HG03378 (cell line): Measurements from ENCODE around the gene COP1.

Experiments used
- ATAC-seq: cut with Tn5 transposase; IDR thresholded peaks from one replicate; pipeline ENCODE4 v1.9.1; 2021; ENCODE audit warnings: mild to moderate bottlenecking, moderate library complexity; ENCODE audit not compliant: unreplicated experiment

Gene COP1

GRCh38 chr1:175978476-175978875, 228.6 kb downstream of the COP1 start:
- ATAC-seq = no peak

DNA sequence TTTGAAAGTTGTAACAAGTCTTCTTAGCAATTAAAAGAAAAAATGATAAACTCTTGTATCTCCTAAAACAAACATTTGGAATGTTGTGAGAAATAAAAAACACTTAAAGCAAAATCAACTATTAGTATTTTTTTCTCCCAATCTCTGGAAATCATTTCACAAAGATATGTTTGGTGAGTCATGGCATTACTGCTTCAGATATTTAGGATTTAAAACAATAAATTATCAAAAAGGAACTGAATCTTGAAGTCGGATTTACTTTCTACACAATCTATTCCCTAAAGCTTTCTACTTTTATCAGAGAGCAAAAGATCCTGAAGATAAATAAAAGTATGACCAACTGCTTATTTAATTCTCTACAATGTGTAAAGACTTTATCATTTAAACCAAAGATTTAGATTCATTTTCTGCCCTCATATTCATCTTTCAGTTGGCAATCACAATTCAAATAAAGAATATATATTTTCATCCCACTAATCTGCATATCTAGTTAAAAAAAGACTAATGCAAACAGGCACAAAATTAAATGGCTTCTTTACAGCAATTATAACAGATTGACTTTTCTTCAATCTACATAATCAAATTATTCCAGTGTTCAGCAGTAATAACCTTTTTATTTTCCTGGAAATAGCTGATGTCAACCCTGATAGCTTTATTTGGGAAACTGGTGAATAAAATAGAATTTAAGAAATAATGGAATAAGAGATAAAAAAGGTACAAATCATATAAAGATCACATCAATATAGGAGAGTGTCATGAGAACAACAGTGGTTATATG, 230.0 kb downstream of the COP1 start:
- no peak for ATAC-seq

GRCh38 chr1:175969231-175969630, 237.9 kb downstream of the COP1 start:
- no peak for ATAC-seq

GRCh38 chr1:175968486-175969172, 238.5 kb downstream of the COP1 start:
- no peak for ATAC-seq

DNA sequence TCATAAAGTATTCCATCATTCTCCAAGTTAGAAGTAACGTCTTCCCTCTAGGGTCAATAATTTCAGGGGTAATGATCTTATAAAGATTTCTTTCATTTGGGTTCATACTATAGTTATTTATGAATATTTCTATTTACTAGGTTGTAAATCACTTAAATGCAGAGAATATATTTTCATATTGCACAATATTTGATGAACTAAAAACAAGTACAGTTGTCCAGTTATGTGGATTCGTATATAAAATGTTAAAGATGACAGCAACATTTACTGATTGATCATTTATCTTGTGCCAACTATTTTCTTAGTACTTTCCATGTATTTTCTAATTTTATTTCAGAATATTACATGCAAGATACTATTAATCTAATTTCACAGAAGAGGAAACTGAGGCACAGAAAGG, 243.3 kb downstream of the COP1 start:
- no peak for ATAC-seq

- no peak for ATAC-seq
These were observed 246.9 kb downstream of the COP1 start for GRCh38 chr1:175960169-175960568.

GRCh38 chr1:175951627-175952026, 255.5 kb downstream of the COP1 start:
- ATAC-seq = no peak

GRCh38 chr1:175947771-175948170, 259.3 kb downstream of the COP1 start:
- no peak for ATAC-seq

- ATAC-seq = no peak
These were observed 262.5 kb downstream of the COP1 start for GRCh38 chr1:175944591-175944990.

DNA sequence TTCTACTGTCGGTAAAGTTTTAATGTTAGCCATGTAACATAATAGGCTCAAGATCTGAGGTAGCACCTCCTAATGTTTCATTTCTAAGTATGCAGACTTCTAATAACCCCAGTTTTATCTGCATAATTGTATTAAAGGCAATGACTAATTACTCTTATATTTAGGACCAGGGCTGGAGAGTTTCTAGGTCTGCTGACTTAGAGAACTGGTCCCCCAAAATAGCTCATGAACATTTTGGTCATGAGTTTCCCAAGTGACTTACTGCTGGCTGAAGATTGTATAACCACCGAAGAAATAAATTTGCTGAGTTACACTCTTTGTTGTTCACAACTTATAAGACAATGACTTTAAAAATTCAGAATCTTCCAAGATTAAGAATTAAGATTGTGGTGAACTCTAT, 265.9 kb downstream of the COP1 start:
- ATAC-seq = no peak

DNA sequence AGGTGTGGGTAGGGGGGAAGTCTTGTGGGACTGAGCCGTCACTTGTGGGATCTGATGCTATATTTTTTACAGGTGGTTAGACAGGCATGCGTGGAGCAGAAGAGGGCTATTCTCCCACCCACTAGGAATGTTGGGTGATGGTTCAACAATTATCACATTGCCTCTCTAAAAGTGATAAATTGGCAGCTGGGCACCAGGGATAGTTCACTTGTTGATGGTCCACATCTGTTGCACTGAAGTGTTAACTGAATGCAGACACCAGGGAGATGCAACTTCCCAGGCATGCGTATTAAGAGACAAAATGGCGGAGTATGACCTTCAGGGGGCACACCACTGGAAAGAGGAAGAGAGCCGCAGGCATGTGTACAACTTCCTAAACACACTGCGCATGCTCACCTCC, 270.4 kb downstream of the COP1 start:
- no peak for ATAC-seq

DNA sequence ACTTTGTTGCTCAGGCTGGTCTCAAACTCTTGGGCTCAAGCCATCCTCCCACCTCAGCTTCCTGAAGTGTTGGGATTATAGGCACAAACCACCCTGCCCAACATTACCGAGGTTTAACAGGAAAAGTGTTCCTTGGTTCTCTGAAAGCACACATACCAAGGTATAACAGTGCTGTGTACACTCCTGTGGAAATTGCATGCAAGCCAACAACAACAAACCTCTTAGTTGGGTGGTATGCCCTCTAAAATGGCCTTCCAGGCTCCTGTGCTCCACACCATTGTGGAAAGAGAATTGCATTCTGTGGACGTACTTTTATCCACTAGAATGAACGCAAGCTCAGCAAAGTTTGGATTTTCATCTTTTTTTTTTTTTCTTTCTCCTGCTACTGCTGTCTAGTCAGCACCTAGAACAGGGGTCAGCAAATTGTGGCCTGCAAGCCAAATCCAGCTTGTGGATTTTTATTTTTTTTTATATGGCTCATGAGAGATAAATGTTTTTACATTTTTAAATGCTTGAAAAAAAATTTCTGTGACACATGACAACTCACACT, 271.4 kb downstream of the COP1 start:
- no peak for ATAC-seq

DNA sequence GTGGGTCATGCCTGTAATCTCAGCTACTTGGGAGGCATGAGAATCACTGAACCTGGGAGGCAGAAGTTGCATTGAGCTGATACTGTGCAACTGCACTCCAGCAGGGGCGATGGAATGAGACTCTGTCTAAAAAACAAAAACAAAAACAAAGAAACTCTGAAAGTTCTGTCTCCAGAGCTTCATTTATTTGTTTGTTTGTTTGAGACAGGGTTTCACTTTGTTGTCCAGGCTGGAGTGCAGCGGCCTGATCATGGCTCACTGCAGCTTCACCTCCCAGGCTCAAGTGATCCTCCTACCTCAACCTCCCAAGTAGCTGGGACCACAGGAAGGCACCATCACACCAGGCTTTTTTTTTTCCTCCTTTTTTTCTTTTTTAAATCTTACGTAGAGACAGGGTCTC, 271.9 kb downstream of the COP1 start:
- no peak for ATAC-seq

DNA sequence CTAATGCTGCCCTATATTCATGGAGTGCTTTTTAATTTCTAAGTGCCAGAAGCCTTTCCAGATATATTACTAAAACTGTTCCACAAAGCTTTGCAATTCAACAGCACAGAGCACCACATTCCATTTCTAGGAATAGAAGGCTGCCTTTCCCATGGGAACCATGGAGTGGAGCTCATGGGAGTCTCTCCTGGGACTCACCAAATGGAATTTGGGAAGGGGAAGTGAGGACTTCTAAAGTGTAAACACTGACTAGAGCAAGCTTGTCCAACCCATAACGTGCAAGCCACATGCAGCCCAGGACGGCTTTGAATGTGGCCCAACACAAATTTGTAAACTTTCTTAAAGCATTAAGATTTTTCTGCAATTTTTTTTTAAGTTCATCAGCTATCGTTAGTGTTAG, 273.3 kb downstream of the COP1 start:
- no peak for ATAC-seq

DNA sequence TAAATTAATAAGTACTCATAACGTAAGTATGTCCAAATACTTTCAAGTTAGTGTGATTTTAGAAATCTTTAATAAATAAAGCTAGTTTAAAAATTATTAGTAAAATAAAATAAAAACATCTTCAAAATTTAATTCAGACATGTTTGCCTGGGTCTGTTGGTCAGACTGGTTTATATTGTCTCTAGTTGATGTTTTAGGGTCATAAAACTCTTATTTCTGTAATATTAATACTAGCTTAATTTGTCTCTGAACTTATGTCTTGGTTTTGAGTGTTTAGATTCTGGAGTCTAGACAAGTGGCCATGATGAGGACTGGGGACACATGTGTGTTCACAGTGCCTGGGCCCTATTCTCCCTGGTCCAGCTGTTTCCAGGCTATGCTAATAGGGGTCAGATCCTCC, 279.1 kb downstream of the COP1 start:
- no peak for ATAC-seq

GRCh38 chr1:175922254-175922881, 284.7 kb downstream of the COP1 start:
- ATAC-seq = no peak

DNA sequence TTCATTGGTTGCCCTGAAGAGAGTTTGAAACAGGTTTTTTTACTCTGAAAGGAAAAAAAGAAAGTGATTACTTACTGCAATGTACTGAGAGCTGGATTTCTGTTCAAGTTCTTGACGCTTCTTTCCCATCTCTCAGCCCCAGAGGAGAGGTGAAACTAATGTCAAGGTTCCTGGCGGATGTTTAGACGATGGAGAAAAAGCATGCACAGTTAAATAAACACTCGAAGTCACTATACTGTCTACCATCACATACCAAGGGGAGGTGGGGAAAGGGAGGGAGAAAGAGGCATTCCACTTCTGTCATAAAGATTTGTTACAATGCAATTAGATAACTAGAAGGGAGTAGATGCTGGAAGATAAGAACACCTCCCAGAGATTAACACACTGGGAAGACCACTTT, 286.7 kb downstream of the COP1 start:
- no peak for ATAC-seq

- ATAC-seq = no peak
These were observed 288.1 kb downstream of the COP1 start for GRCh38 chr1:175919001-175919400.

DNA sequence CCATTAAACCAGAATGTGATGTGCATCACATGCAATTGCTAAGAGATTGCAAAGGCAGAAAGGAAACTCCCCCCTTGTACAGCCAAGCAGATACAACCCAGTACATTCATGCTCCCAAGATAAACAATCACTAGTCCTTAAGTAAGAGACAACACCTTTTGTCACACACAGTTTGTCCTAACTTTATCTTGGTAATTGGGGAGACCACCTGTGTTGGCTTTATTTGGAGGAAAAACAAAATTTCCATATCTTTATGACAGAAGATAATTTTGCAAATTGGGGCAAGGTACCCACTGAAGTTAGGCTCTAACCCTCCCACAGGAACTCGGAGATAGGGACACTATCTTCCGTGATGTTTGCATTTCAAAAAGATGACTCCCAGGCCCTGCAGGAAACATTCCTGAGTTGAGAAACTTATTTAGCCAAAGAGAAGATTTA, 288.7 kb downstream of the COP1 start:
- ATAC-seq = no peak

DNA sequence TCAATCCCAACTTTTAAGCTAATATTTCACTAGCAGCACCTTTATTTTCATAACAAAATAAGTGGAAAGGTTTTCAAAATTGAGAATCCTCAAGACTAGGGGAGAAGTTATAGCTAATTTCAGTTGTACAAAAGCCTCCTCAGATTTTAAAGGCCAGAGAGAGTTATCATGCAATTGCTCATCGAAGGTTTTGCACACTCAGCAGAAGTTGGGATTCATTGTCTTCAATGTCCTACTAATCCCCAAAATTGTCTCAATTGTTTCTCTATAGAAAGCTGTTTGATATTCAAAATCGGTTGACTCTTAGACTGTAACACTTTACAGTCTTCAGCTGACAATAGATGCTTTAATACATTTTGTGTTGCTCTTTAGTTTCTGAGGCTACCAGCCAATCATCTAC, 293.0 kb downstream of the COP1 start:
- no peak for ATAC-seq

- no peak for ATAC-seq
These were observed 295.9 kb downstream of the COP1 start for GRCh38 chr1:175911138-175911537.

GRCh38 chr1:175906370-175906769, 300.7 kb downstream of the COP1 start:
- ATAC-seq = no peak
